Neural cell (in vitro differentiated cells): Measurements from ENCODE around the gene TMEM201. TPM values are rescaled to one million over a fixed set of nuclear protein-coding genes. Genes with fewer than 3 reads are reported as not detected.

Experiments used
- H2AFZ ChIP-seq: fragments of 200-600, 300-800 bp; sonication (generic), shearing (Covaris generic); 2 replicates; pipeline ENCODE4 v1.6.0; 2014; ENCODE audit warnings: low read depth, mild to moderate bottlenecking, antibody characterized with exemption, low read length, moderate library complexity
- H3F3A ChIP-seq: fragments of 200-600 bp; shearing (Covaris generic); 2 replicates; pipeline ENCODE4 v1.6.1; 2016; ENCODE audit warnings: mild to moderate bottlenecking, moderate library complexity, mixed read lengths, antibody characterized with exemption, low read length; ENCODE audit not compliant: insufficient read depth, poor library complexity, severe bottlenecking
- H3K27ac ChIP-seq: fragments of 200-600, 300-800 bp; sonication (generic), shearing (Covaris generic); 2 replicates; pipeline ENCODE4 v1.5.1; 2014; ENCODE audit warnings: mild to moderate bottlenecking, low read length, moderate library complexity
- H3K27me3 ChIP-seq: fragments of 300-800, 200-600 bp; sonication (generic), shearing (Covaris generic); 2 replicates; pipeline ENCODE4 v1.6.0; 2014; ENCODE audit warnings: mild to moderate bottlenecking, low read depth, low read length, moderate library complexity; ENCODE audit not compliant: insufficient read depth
- H3K36me3 ChIP-seq: fragments of 300-800, 200-600 bp; sonication (generic), shearing (Covaris generic); 2 replicates; pipeline ENCODE4 v1.5.1; 2014; ENCODE audit warnings: mild to moderate bottlenecking, antibody characterized with exemption, low read length, moderate library complexity; ENCODE audit not compliant: insufficient read depth
- H3K4me2 ChIP-seq: fragments of 300-800, 200-600 bp; sonication (generic), shearing (Covaris generic); 2 replicates; pipeline ENCODE4 v1.6.0; 2014; ENCODE audit warnings: mild to moderate bottlenecking, low read length
- H3K4me3 ChIP-seq: fragments of 300-800, 200-600 bp; sonication (generic), shearing (Covaris generic); 2 replicates; pipeline ENCODE4 v1.5.1; 2014; ENCODE audit warnings: mild to moderate bottlenecking, low read length, moderate library complexity
- H3K79me2 ChIP-seq: fragments of 200-600 bp; shearing (Covaris generic); replicated peaks from 2 replicates; pipeline ENCODE4 v1.6.0; 2014; ENCODE audit warnings: mild to moderate bottlenecking, low read length, moderate library complexity; ENCODE audit not compliant: insufficient read depth
- H3K9ac ChIP-seq: fragments of 300-800, 200-600 bp; sonication (generic), shearing (Covaris generic); 2 replicates; pipeline ENCODE4 v1.6.1; 2016; ENCODE audit warnings: mild to moderate bottlenecking, low read length, mixed read lengths
- H3K9me2 ChIP-seq: fragments of 200-600 bp; shearing (Covaris generic); 2 replicates; pipeline ENCODE4 v1.6.1; 2016; ENCODE audit warnings: mild to moderate bottlenecking, low read length, mixed read lengths; ENCODE audit not compliant: insufficient read depth
- H3K9me3 ChIP-seq: fragments of 200-600, 300-800 bp; sonication (generic), shearing (Covaris generic); 2 replicates; pipeline ENCODE4 v1.6.1; 2016; ENCODE audit warnings: mild to moderate bottlenecking, mixed run types, low read length, moderate library complexity, mixed read lengths
- H4K20me1 ChIP-seq: fragments of 200-600 bp; shearing (Covaris generic); 2 replicates; pipeline ENCODE4 v1.6.1; 2016; ENCODE audit warnings: mild to moderate bottlenecking, mixed run types; ENCODE audit not compliant: insufficient read depth
- CTCF ChIP-seq: fragments of 450-650 bp; IDR thresholded peaks from 2 replicates; pipeline ENCODE4 v1.5.1; 2014; ENCODE audit warnings: antibody characterized with exemption, mild to moderate bottlenecking, moderate library complexity; ENCODE audit not compliant: poor library complexity, severe bottlenecking
- EP300 ChIP-seq: fragments of 450-650 bp; conservative IDR thresholded peaks from 2 replicates; pipeline ENCODE4 v1.6.1; 2014; ENCODE audit warnings: antibody characterized with exemption, mild to moderate bottlenecking, moderate library complexity; ENCODE audit not compliant: poor library complexity, severe bottlenecking
- EZH2 ChIP-seq: fragments of 200-600, 300-800 bp; shearing (Covaris generic), sonication (generic); IDR thresholded peaks from 2 replicates; pipeline ENCODE4 v1.6.1; 2014; ENCODE audit warnings: antibody characterized with exemption, low read length, borderline replicate concordance, mild to moderate bottlenecking; ENCODE audit not compliant: insufficient read depth, poor library complexity, severe bottlenecking
- MXI1 ChIP-seq: fragments of 450-650 bp; conservative IDR thresholded peaks from 2 replicates; pipeline ENCODE4 v1.6.1; 2014; ENCODE audit warnings: antibody characterized with exemption, mild to moderate bottlenecking; ENCODE audit not compliant: poor library complexity, severe bottlenecking
- POLR2AphosphoS5 ChIP-seq: IDR thresholded peaks from 2 replicates; pipeline ENCODE4 v1.6.1; 2012
- RAD21 ChIP-seq: fragments of 450-650 bp; conservative IDR thresholded peaks from 2 replicates; pipeline ENCODE4 v1.6.1; 2014; ENCODE audit warnings: antibody characterized with exemption, mild to moderate bottlenecking, moderate library complexity
- REST ChIP-seq: IDR thresholded peaks from 2 replicates; pipeline ENCODE4 v1.6.1; 2012; ENCODE audit warnings: borderline replicate concordance
- SMC3 ChIP-seq: fragments of 450-650 bp; conservative IDR thresholded peaks from 2 replicates; pipeline ENCODE4 v1.6.1; 2014; ENCODE audit warnings: antibody characterized with exemption, mild to moderate bottlenecking, moderate library complexity; ENCODE audit not compliant: poor library complexity
- TAF1 ChIP-seq: IDR thresholded peaks from 2 replicates; pipeline ENCODE4 v1.6.1; 2012; ENCODE audit warnings: low read depth
- polyA plus RNA-seq: library from polyadenylated mRNA; depleted of rRNA; stranded (reverse); fragments of >200 nt; gene quantifications from 2 replicates; pipeline ENCODE4 v1.2.3, GENCODE V29; 2014

TMEM201 gene
- polyA plus RNA-seq, 1 donor from 2014 or later, result 7.3 TPM

GRCh38 chr1:9557624-9558023 lies 31.1 kb upstream of the TMEM201 start:
- Histone ChIP-seq H3K9ac (no peak overlapping the region), H3K27ac (no peak overlapping the region), H3K9me3 (no peaks in the 10 kb centered on the region), H3K9me2 (no peaks in the 10 kb centered on the region), H3F3A (no peaks in the 10 kb centered on the region), H3K36me3 (no peaks in the 10 kb centered on the region), H4K20me1 (no peaks in the 10 kb centered on the region), H3K4me3 (no peak overlapping the region), H3K79me2 (no peaks in the 10 kb centered on the region), H3K27me3 (no peaks in the 10 kb centered on the region), H2AFZ (no peak overlapping the region), H3K4me2 (no peak overlapping the region)
- TF ChIP-seq EP300, result no peak
- no peak for TF ChIP-seq TAF1
- no peak for TF ChIP-seq MXI1
- TF ChIP-seq RAD21, result no peak
- TF ChIP-seq REST, result no peak
- no peak for TF ChIP-seq SMC3
- no peak for TF ChIP-seq CTCF
- no peak for TF ChIP-seq EZH2
- TF ChIP-seq POLR2AphosphoS5, result no peak

GRCh38 chr1:9558271-9558945 lies 30.3 kb upstream of the TMEM201 start:
- no peak for TF ChIP-seq EZH2
- TF ChIP-seq TAF1, result no peak
- no peak for TF ChIP-seq POLR2AphosphoS5
- TF ChIP-seq SMC3, result no peak
- TF ChIP-seq EP300, result no peak
- no peak for TF ChIP-seq MXI1
- no peak for TF ChIP-seq RAD21
- TF ChIP-seq CTCF, result no peak
- no peak for TF ChIP-seq REST
- Histone ChIP-seq H3K4me3 (no peak overlapping the region), H3F3A (no peaks in the 10 kb centered on the region), H2AFZ (no peak overlapping the region), H3K27me3 (no peaks in the 10 kb centered on the region), H4K20me1 (no peaks in the 10 kb centered on the region), H3K79me2 (no peaks in the 10 kb centered on the region), H3K9me3 (no peaks in the 10 kb centered on the region), H3K9ac (no peak overlapping the region), H3K27ac (no peak overlapping the region), H3K4me2 (no peak overlapping the region), H3K9me2 (no peaks in the 10 kb centered on the region), H3K36me3 (no peaks in the 10 kb centered on the region)
